HL-60 (cell line): Measurements from ENCODE around the gene TAF4B.
"Not testable (repeated sequence)": the region's sequence is repeated elsewhere in the genome, so short reads cannot be mapped to it uniquely, and the experiment has no call there.

ENCODE experiments used
- POLR2AphosphoS5 ChIP-seq: IDR thresholded peaks from 2 replicates; pipeline ENCODE4 v1.6.1; 2012; ENCODE audit warnings: low read depth
- REST ChIP-seq: IDR thresholded peaks from 2 replicates; pipeline ENCODE4 v1.6.1; 2012; ENCODE audit warnings: low read depth; ENCODE audit not compliant: insufficient replicate concordance
- TF ChIP-seq, protein P1 (sequence below): IDR thresholded peaks from one replicate; pipeline ENCODE4 v1.5.1; 2011; ENCODE audit warnings: low read length, control low read depth, inconsistent platforms; ENCODE audit not compliant: insufficient read depth

GRCh38 chr18:26242392-26242791 is 16.1 kb downstream of the TAF4B start:
- TF ChIP-seq, protein P1, sequence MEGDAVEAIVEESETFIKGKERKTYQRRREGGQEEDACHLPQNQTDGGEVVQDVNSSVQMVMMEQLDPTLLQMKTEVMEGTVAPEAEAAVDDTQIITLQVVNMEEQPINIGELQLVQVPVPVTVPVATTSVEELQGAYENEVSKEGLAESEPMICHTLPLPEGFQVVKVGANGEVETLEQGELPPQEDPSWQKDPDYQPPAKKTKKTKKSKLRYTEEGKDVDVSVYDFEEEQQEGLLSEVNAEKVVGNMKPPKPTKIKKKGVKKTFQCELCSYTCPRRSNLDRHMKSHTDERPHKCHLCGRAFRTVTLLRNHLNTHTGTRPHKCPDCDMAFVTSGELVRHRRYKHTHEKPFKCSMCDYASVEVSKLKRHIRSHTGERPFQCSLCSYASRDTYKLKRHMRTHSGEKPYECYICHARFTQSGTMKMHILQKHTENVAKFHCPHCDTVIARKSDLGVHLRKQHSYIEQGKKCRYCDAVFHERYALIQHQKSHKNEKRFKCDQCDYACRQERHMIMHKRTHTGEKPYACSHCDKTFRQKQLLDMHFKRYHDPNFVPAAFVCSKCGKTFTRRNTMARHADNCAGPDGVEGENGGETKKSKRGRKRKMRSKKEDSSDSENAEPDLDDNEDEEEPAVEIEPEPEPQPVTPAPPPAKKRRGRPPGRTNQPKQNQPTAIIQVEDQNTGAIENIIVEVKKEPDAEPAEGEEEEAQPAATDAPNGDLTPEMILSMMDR: not testable (repeated sequence)
- not testable (repeated sequence) for TF ChIP-seq REST, POLR2AphosphoS5
